22Rv1 (cell line): Measurements from ENCODE around the gene EIF4G2.
A peak's percentile ranks its signal among the peaks of the same experiment; 100 is the strongest.
"Not testable (repeated sequence)": the region's sequence is repeated elsewhere in the genome, so short reads cannot be mapped to it uniquely, and the experiment has no call there.

Experiments used
- H3K27ac ChIP-seq: fragments of 450-650 bp; 2 replicates; pipeline ENCODE4 v1.5.1; 2017
- CTCF ChIP-seq: fragments of 450-650 bp; IDR thresholded peaks from 2 replicates; pipeline ENCODE4 v1.5.1; 2017; ENCODE audit warnings: mild to moderate bottlenecking
- ZFX ChIP-seq: fragments of 450-650 bp; IDR thresholded peaks from 2 replicates; pipeline ENCODE4 v1.6.1; 2017; ENCODE audit warnings: antibody characterized with exemption, borderline replicate concordance

EIF4G2 gene

GRCh38 chr11:10828402-10828801, 19.7 kb upstream of the EIF4G2 start:
- no peak overlapping the region for H3K27ac ChIP-seq
- TF ChIP-seq CTCF = no peak
- TF ChIP-seq ZFX = no peak

GRCh38 chr11:10824888-10825287, 16.2 kb upstream of the EIF4G2 start:
- H3K27ac ChIP-seq = no peak overlapping the region
- TF ChIP-seq CTCF (no peak), ZFX (no peak)

GRCh38 chr11:10823152-10823579, 14.4 kb upstream of the EIF4G2 start:
- no peak overlapping the region for H3K27ac ChIP-seq
- TF ChIP-seq ZFX (no peak), CTCF (no peak)

- not testable (repeated sequence) for H3K27ac ChIP-seq
These were observed 13.8 kb upstream of the EIF4G2 start for GRCh38 chr11:10822491-10822890.

GRCh38 chr11:10818594-10818993, 9.9 kb upstream of the EIF4G2 start:
- no peak for TF ChIP-seq ZFX
- no peak for TF ChIP-seq CTCF
- H3K27ac ChIP-seq = no peak overlapping the region

- H3K27ac ChIP-seq = no peak overlapping the region
- no peak for TF ChIP-seq ZFX
- TF ChIP-seq CTCF = no peak
These were observed 5.2 kb upstream of the EIF4G2 start for GRCh38 chr11:10813945-10814344.

GRCh38 chr11:10809373-10810160, 841 bp upstream of the EIF4G2 start:
- TF ChIP-seq CTCF = no peak
- no peak for TF ChIP-seq ZFX
- peak overlapping the region; percentile 98 for H3K27ac ChIP-seq

- peak overlapping the region; percentile 98 for H3K27ac ChIP-seq
- TF ChIP-seq ZFX (no peak), CTCF (no peak)
These were observed 532 bp downstream of the EIF4G2 start for GRCh38 chr11:10808235-10808552.
